B cell (primary cell): ENCODE measurements around the gene CD28. TPM values are rescaled to one million over a fixed set of nuclear protein-coding genes. Genes with fewer than 3 reads are reported as not detected.

Experiments used
- ATAC-seq: fragments of 200-7000 bp; cut with Tn5 transposase; one replicate; pipeline ENCODE4 v1.10.0; 2021; ENCODE audit warnings: low read depth, mild to moderate bottlenecking, moderate number of reproducible peaks, moderate library complexity
- CTCF ChIA-PET: fragments of 350-600 bp; sonication (Branson Sonifier 250); formaldehyde crosslinking; loops from one replicate; lab custom pipeline; 2021; ENCODE audit warnings: antibody characterized with exemption, inconsistent platforms; lab: Charles Lee
- POLR2A ChIA-PET: fragments of 350-600 bp; sonication (Branson Sonifier 250); formaldehyde crosslinking; loops from one replicate; lab custom pipeline; 2021; ENCODE audit warnings: antibody characterized with exemption; lab: Charles Lee
- DNase-seq: peaks from one replicate; pipeline ENCODE4 v3.0.0; 2013
- H2AFZ ChIP-seq: 2 replicates; pipeline ENCODE4 v1.6.1; 2012; ENCODE audit warnings: mild to moderate bottlenecking, low read depth, low read length; ENCODE audit not compliant: insufficient read depth, poor library complexity, severe bottlenecking
- H3K27ac ChIP-seq, 2 donors: 1 replicate in 1 of 2; 2 replicates in 1 of 2; pipeline ENCODE4 v1.5.1; 2012 to 2013; ENCODE audit warnings: low read length in 2 of 2, mild to moderate bottlenecking in 2 of 2, moderate library complexity in 1 of 2
- H3K27me3 ChIP-seq, 4 experiments: fragments of 200-600 bp in 1 of 4; sonication (generic) in 1 of 4; replicated peaks in 1 of 4; 1 replicate in 2 of 4; 2 replicates in 2 of 4; pipeline versions ENCODE4 v1.6.1 to v1.7.0; 2013 to 2016; ENCODE audit warnings: low read length in 3 of 4, mild to moderate bottlenecking in 2 of 4, mixed read lengths in 1 of 4, moderate library complexity in 1 of 4; ENCODE audit not compliant: insufficient read depth in 4 of 4, control insufficient read depth in 3 of 4; ENCODE audit errors: control extremely low read depth in 1 of 4
- H3K36me3 ChIP-seq, 2 experiments: replicated peaks in 1 of 2; 1 replicate in 1 of 2; 2 replicates in 1 of 2; pipeline versions ENCODE4 v1.6.1 to v1.7.1; 2013; ENCODE audit warnings: low read length in 1 of 2; ENCODE audit not compliant: insufficient read depth in 2 of 2, control insufficient read depth in 1 of 2; ENCODE audit errors: control extremely low read depth in 1 of 2, extremely low read depth in 1 of 2
- H3K4me1 ChIP-seq, 2 donors: fragments of 200-600 bp in 1 of 2; sonication (generic) in 1 of 2; 1 replicate in 1 of 2; 2 replicates in 1 of 2; pipeline versions ENCODE4 v1.5.1 to v1.6.1; 2013 to 2017; ENCODE audit warnings: low read length in 2 of 2; ENCODE audit not compliant: control insufficient read depth in 2 of 2, insufficient read depth in 2 of 2
- H3K4me2 ChIP-seq: replicated peaks from 2 replicates; pipeline ENCODE3; 2012; ENCODE audit warnings: mild to moderate bottlenecking, low read depth, low read length; ENCODE audit not compliant: poor library complexity, severe bottlenecking
- H3K4me3 ChIP-seq, 5 experiments: fragments of 200-600 bp in 1 of 5; sonication (generic) in 1 of 5; 1 replicate in 3 of 5; 2 replicates in 2 of 5; pipeline versions ENCODE4 v1.5.1 to v1.7.0; 2011 to 2016; ENCODE audit warnings: low read length in 4 of 5, mild to moderate bottlenecking in 4 of 5, low read depth in 2 of 5, control low read depth in 1 of 5, moderate library complexity in 1 of 5; ENCODE audit not compliant: insufficient read depth in 1 of 5; ENCODE audit errors: control extremely low read depth in 1 of 5, extremely low read depth in 1 of 5
- H3K79me2 ChIP-seq: fragments of 200-600 bp; sonication (generic); one replicate; pipeline ENCODE4 v1.6.0; 2016; ENCODE audit warnings: low read length; ENCODE audit not compliant: control insufficient read depth, insufficient read depth
- H3K9ac ChIP-seq: fragments of 200-600 bp; sonication (generic); 2 replicates; pipeline ENCODE4 v1.6.1; 2017; ENCODE audit warnings: mild to moderate bottlenecking, low read length, moderate library complexity
- H3K9me3 ChIP-seq, 3 donors: one replicate each; pipeline versions ENCODE4 v1.6.1 to v1.7.1; 2013; ENCODE audit warnings: low read length in 2 of 3; ENCODE audit not compliant: control insufficient read depth in 2 of 3, insufficient read depth in 1 of 3; ENCODE audit errors: control extremely low read depth in 1 of 3
- H4K20me1 ChIP-seq: 2 replicates; pipeline ENCODE4 v1.6.0; 2012; ENCODE audit warnings: mild to moderate bottlenecking, low read length; ENCODE audit not compliant: insufficient read depth, control insufficient read depth, poor library complexity, severe bottlenecking
- H3K27ac Mint-ChIP-seq: one replicate; pipeline ENCODE4 v1.8.0; 2021; ENCODE audit warnings: mixed read lengths
- H3K27me3 Mint-ChIP-seq: one replicate; pipeline ENCODE4 v1.8.0; 2021; ENCODE audit warnings: mixed read lengths
- H3K4me1 Mint-ChIP-seq: one replicate; pipeline ENCODE4 v1.8.0; 2021; ENCODE audit warnings: mixed read lengths
- H3K4me3 Mint-ChIP-seq: one replicate; pipeline ENCODE4 v1.8.0; 2021; ENCODE audit warnings: mixed read lengths
- H3K9me3 Mint-ChIP-seq: one replicate; pipeline ENCODE4 v1.8.0; 2022; ENCODE audit warnings: mixed read lengths; ENCODE audit not compliant: insufficient read depth
- EZH2 ChIP-seq: IDR thresholded peaks from 2 replicates; pipeline ENCODE4 v1.6.1; 2012; ENCODE audit warnings: borderline replicate concordance, low read depth, mild to moderate bottlenecking, moderate library complexity, low read length; ENCODE audit not compliant: insufficient read depth, poor library complexity, severe bottlenecking
- WGBS: methylation state at CpG from one replicate; pipeline ENCODE4 v1.1.5; 2013; ENCODE audit warnings: missing lambda C conversion rate; ENCODE audit not compliant: insufficient coverage; 5-methylcytosine and 5-hydroxymethylcytosine counted together
- intact Hi-C: fragments of 100-400 bp; cut with micrococcal nuclease; formaldehyde crosslinking; loops from one replicate; pipeline ENCODE4 v1.10.0; 2022
- polyA plus RNA-seq: library from polyadenylated mRNA; depleted of rRNA; stranded (reverse); fragments of >200 nt; gene quantifications from 2 replicates; pipeline ENCODE4 v1.2.3, GENCODE V29; 2012
- total RNA-seq, 2 donors: library from RNA; stranded (reverse); fragments of 120-200 nt in 1 of 2; gene quantifications; 1 replicate in 1 of 2; 2 replicates in 1 of 2; pipeline versions ENCODE4 v1.2.3 to v1.2.4, GENCODE V29; 2013 to 2022
- TF ChIP-seq, protein P1 (sequence below): fragments of 200-600 bp; IDR thresholded peaks from one replicate; pipeline ENCODE4 v1.8.0; 2022; ENCODE audit warnings: antibody characterized with exemption, mild to moderate bottlenecking

Gene CD28
- total and polyA plus RNA-seq, 2 donors (not counting 1 experiment from before 2014, with no cell fraction given): 0.18 to 0.37 TPM

- Histone ChIP-seq H3K4me1 (no peaks in the 10 kb centered on the region), H3K4me2 (no peak overlapping the region), H3K36me3 (no peaks in the 10 kb centered on the region), H3K27me3 (peaks cover 0 to 17% (median 13%) of the 10 kb centered on the region in 4 experiments), H2AFZ (no peak overlapping the region), H3K79me2 (no peaks in the 10 kb centered on the region), H3K9me3 (no peaks in the 10 kb centered on the region), H3K9ac (no peak overlapping the region), H3K27ac (no peak overlapping the region), H3K4me3 (no peak overlapping the region), H4K20me1 (no peaks in the 10 kb centered on the region)
- TF ChIP-seq EZH2: no peak
- TF ChIP-seq, protein P1, sequence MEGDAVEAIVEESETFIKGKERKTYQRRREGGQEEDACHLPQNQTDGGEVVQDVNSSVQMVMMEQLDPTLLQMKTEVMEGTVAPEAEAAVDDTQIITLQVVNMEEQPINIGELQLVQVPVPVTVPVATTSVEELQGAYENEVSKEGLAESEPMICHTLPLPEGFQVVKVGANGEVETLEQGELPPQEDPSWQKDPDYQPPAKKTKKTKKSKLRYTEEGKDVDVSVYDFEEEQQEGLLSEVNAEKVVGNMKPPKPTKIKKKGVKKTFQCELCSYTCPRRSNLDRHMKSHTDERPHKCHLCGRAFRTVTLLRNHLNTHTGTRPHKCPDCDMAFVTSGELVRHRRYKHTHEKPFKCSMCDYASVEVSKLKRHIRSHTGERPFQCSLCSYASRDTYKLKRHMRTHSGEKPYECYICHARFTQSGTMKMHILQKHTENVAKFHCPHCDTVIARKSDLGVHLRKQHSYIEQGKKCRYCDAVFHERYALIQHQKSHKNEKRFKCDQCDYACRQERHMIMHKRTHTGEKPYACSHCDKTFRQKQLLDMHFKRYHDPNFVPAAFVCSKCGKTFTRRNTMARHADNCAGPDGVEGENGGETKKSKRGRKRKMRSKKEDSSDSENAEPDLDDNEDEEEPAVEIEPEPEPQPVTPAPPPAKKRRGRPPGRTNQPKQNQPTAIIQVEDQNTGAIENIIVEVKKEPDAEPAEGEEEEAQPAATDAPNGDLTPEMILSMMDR: no peak
- Mint-ChIP-seq H3K4me3 (no peak overlapping the region), H3K27ac (no peak overlapping the region), H3K9me3 (no peaks in the 10 kb centered on the region), H3K4me1 (no peaks in the 10 kb centered on the region), H3K27me3 (peaks cover 56% of the 10 kb centered on the region)
- intact Hi-C loops: no loop called here
- POLR2A ChIA-PET: no interaction called here
- 100% methylated on average over 3 of the region's 6 CpGs for WGBS
- DNase-seq (no peak), ATAC-seq (no peak)
- CTCF ChIA-PET: interaction anchor here (0.7 kb wide), 1 partner anchor 153 kb away, joined by 3 read pairs; no protein-coding TSS in a partner anchor
Observed at GRCh38 chr2:203720915-203721672, 14.7 kb downstream of the CD28 start.

DNA sequence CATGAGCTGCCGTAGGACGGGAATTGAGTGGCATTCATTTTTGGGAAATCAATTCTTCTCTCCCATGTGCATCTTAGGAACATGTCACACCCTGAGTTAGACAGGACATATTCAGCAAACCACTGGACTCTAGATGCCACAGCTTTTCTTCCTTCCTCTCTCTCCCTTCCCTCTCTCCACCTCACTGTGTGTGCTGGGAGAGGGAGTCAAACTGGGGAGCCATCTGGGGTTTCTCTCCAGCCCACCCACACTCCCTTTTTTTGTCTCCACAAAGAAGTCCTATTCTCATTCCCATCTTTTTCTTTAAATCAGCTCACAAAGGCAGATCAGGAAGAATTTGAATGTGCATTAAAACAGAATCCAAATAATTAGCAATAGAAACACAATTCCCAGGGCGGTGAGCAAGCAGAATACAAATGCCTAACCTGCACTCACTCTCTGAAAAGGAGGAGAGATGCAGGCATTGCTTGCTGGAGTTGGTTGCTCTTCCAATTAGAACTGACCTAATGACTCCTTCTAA is 15.4 kb downstream of the CD28 start:
- H3K4me3 Mint-ChIP-seq: no peak overlapping the region
- peaks cover 56% of the 10 kb centered on the region for H3K27me3 Mint-ChIP-seq
- H4K20me1 ChIP-seq: no peaks in the 10 kb centered on the region
- H3K27me3 ChIP-seq: peaks cover 0 to 15% (median 13%) of the 10 kb centered on the region in 4 experiments
- no peaks in the 10 kb centered on the region for H3K79me2 ChIP-seq
- TF ChIP-seq, protein P1: no peak
- TF ChIP-seq EZH2: no peak
- no peak overlapping the region for H3K4me2 ChIP-seq
- no peak overlapping the region for H3K9ac ChIP-seq
- H3K4me1 Mint-ChIP-seq: no peaks in the 10 kb centered on the region
- H3K27ac ChIP-seq: no peak overlapping the region
- H3K4me3 ChIP-seq: no peak overlapping the region
- CTCF ChIA-PET: interaction anchor here (0.7 kb wide), 1 partner anchor 154 kb away, joined by 3 read pairs; no protein-coding TSS in a partner anchor
- DNase-seq (no peak), ATAC-seq (no peak)
- H3K27ac Mint-ChIP-seq: no peak overlapping the region
- H3K9me3 ChIP-seq: no peaks in the 10 kb centered on the region
- H3K9me3 Mint-ChIP-seq: no peaks in the 10 kb centered on the region
- no peak overlapping the region for H2AFZ ChIP-seq
- intact Hi-C loops: no loop called here
- 85% methylated on average over 2 of the region's 3 CpGs for WGBS
- POLR2A ChIA-PET: no interaction called here
- no peaks in the 10 kb centered on the region for H3K4me1 ChIP-seq
- no peaks in the 10 kb centered on the region for H3K36me3 ChIP-seq
